HG03565 (cell line): Measurements from ENCODE around the gene PARP3.

Experiments
- ATAC-seq: cut with Tn5 transposase; IDR thresholded peaks from one replicate; pipeline ENCODE4 v1.9.1; 2021; ENCODE audit warnings: mild to moderate bottlenecking, moderate library complexity; ENCODE audit not compliant: unreplicated experiment

PARP3 gene

GRCh38 chr3:51966016-51966415, 23.9 kb downstream of the PARP3 start:
- no peak for ATAC-seq

DNA sequence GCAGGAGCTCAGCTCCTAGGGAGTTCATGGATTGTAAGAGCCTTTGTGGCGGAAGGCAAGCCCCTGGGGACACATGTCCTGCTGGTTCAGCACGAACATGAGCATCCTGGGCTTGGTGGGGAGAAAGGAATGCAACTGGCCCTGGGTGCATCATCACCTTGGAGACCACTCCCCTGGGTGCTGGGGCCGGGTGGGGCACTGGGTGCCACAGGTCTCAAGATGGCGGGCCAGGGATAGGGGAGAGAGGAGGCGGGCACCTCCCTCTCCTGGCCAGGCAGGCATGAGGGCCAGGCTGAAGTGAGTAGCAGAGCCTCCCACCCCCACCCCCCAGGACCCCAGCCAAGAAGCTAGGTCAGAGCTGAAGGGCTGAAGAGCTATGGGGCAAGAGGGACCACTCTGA, 24.3 kb downstream of the PARP3 start:
- no peak for ATAC-seq

DNA sequence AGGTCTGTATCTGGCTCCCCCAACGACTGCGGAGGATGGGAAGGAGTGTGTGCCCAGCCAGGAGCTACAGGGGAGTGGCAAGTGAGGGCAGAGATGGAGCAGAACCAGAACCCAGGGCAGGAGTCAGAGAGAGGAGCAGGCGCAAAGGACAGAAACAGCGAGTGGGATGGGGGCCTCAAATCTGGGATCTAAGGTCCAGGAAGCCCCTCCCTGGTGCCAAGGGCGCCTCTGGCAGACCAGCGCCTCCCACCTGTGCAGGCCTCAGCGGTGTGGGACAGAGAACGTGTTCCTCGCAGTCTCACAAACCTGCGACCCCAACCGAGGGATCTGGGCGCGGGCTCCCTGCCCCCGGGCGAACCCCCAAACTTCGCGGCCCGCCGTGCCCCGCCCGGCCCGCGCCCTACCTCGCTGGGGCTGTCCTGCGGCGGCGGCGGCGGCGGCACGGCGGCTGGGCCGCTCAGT, 24.8 kb downstream of the PARP3 start:
- no peak for ATAC-seq

DNA sequence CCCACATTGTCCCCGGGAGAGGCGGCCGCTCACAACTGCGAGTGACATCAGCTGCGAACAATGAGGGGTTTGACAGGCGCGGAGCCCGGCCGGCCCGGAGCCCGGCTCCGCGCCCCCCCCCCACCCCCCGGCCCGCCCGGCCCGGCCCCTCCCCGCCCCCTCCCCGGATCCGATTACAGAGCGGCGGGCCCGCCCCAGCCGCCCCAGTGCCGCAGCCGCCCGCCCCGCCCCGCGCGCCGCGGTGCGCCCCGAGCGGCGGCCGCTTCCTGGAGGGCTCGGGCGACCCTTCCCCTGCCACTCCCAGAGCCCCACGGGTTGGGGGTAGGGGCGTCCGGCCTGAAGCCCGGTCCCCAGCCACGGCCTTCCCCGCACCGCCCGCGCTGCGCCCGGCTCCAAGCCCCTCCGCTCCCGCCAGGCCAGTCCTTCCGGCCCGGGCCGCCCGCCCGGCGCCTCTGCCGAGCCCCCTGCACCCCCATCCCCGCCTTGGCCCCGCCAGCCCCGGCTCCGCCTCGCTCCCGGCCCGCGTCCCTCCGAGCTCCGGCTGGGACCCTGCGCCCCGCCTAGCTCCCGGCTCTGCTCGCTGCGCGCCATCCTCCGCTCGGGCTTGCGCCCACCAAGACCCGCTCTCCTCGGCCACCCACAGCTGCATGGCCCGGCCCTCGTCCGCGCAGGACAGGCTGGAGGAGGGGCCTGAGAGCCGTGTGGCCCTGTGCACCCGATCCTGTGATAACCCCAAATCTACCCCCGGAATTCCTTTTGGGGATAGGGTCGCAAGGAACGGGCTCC, 25.4 kb downstream of the PARP3 start, which contains the start of gene PCBP4:
PCBP4 (minus strand) TSS at position 71 of the 786 bp plus-strand sequence. CDS start 6,214 bp downstream, outside the sequence.
- ATAC-seq: no peak

- no peak for ATAC-seq
These were observed 26.1 kb downstream of the PARP3 start for GRCh38 chr3:51968170-51968775.

GRCh38 chr3:51968883-51969678, 26.9 kb downstream of the PARP3 start:
- no peak for ATAC-seq

- ATAC-seq: no peak
These were observed 27.7 kb downstream of the PARP3 start for GRCh38 chr3:51969841-51970240.

DNA sequence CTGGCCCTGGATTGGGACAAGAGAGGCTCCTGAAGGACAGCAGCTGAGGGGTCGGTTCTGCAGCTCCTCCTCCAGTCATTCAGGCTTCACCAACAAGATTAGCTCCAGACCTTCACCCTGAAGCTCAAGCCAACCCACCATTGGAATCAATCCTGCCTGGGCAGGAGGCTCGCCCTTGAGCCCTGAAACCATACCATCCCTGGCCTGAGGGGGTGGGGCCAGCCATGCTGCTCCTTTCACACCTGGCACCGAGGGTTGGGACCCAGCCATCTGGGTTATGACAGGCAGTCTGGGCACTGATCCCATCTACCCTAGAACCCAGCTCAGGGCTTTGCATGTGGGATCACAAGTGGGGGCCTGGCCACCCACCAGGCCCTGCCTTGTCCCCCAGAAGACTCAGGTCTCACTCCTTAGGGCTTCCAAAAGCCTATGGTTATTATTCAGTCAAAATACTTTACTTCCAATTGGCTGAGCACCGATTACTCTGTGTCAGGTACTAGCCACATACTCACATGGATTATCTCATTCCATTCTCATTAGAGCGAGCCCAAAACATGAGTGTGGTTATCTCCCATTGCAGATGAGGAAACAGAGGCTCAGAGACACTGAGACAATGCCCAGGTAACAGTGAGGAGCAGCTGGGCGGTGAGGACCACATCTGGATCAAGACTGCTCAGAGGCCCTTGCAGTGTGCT, 28.6 kb downstream of the PARP3 start:
- ATAC-seq: no peak

DNA sequence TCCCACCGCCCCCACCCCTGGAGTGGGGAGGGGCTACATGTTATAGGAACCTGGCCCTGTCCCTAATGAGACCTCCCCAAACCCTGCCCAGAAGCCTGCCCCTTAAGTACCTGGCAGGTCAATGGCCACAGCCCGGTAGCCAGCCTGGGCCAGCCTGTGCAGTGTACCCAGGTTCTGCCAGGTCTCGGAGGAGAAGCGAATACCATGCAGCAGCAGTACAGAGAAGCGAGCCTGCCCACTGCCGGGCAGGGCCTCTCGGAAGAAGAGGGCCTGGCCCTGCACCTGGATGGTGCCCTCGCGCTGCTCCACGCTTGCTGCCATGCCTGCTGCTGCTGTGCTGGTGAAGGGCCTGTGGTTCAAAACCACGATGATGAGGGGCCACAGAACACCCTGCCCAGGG, 29.2 kb downstream of the PARP3 start:
- ATAC-seq: no peak

DNA sequence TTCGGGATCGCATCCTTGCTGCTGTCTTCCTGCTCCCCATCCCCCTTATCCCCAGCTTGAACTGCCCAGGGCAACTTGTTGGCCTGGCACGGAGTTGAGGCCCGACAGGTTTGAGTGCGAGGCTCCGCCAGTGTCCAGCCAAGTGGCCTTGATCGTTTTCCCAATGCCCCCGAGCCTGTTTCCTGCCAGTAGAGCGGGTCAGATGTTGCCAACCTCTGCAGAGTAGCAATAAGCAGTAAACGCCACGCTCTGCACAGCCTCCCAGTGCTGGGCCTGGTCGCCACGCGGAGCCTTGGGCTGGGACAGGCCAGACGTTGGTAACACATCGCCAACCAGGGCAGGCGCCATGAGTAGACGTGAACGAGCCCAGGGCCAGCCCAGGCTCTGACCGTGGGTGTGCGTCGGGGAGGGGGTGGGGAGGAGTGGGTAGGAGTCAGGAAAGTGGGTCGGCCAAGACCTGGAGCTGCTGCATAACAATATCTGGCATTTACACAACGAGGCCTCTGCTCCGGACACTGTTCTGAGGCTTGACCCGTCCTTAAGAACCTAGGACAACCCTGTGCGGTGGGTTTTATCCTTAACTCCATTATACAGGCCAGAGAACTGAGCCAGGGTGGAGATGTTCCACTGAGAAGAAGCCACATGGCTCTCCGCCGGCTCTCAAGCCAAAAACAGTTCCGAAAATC, 32.3 kb downstream of the PARP3 start:
- ATAC-seq: no peak

GRCh38 chr3:51974963-51975851, 33.0 kb downstream of the PARP3 start, which contains the start of gene ABHD14A:
ABHD14A (plus strand) TSS chr3:51975064; CDS start chr3:51975136, 72 bp downstream.
- peak; percentile 43 for ATAC-seq

DNA sequence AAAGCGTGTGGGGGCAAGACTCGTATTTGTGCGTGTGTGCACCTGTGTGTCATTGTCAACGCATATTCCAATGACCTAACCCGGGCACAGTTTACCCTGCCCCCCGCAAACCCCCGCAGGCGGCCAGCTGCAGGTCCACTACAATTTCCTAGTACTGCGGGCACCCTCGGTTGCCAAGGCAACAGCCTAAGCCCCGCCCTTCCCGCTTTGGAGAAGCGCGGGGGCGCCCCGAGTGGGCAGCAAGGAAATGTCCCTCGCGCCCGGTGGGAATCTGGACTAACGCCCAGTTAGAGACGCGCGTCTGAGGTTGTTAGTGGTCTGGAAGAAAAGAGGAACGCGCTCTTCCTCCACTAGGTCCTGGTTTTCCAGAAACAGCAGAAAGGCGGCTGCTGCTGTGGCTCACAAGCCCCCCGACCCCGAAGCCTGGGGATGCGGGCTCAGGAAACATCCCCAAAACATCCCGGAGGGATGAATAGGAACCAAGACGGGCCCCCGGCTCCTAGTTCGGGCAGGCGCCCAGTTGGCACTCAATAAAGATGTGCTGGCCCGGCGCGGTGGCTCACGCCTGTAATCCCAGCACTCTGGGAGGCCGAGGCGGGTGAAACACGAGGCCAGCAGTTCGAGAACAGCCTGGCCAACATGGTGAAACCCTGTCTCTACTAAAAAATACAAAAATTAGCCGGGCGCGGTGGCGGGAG, 33.8 kb downstream of the PARP3 start:
- no peak for ATAC-seq

GRCh38 chr3:51977446-51978142, 35.4 kb downstream of the PARP3 start:
- no peak for ATAC-seq

DNA sequence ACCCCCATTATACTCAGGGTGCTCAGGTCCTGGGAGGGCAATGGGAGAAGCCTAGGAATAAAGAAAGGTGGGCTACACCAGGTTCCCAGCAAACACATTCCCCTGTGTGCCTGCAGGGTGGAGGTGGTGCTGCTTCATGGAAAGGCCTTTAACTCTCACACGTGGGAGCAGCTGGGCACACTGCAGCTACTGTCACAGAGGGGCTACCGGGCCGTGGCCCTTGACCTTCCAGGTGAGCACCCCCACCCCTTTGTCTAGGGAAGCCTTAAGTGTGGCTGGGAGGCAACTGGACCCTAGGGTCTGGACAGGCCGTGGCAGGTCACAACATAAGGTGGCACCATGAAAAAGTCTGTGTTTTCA, 36.0 kb downstream of the PARP3 start:
- ATAC-seq: no peak

GRCh38 chr3:51980253-51980652, 38.1 kb downstream of the PARP3 start:
- ATAC-seq: no peak

- ATAC-seq: peak; percentile 14
These were observed 40.2 kb downstream of the PARP3 start for GRCh38 chr3:51982352-51982837.

GRCh38 chr3:51982838-51983577, 40.8 kb downstream of the PARP3 start, which contains the start of gene ACY1:
ACY1 (plus strand) TSS chr3:51983535; CDS start chr3:51984065, 530 bp downstream.
- peak; percentile 62 for ATAC-seq
